Measurements from ENCODE around the gene MAP1LC3A.

DNA sequence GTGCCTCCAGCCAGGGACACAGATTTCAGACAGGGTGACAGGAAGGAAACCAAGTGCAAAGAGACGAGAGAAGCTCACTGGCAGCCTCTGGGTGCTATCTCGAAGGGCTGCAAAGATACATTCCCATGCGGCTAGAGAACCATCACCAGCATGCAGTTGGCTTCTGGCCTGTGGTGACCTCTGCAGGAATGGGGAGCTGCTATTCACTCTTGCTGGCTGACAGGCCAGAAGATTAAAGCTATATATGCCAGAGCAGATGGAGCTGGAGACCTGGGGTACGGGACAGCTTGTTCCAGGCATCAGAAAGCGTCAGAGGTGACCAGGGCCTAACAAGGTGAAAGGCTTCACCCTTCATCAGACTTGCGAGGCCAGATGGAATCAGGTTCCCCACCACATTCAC lies 20.0 kb downstream of the MAP1LC3A start:
- TF ChIP-seq CTCF (IDR thresholded peaks at IDR 0.05) (no peak), POLR2A (IDR thresholded peaks at IDR 0.05) (no peak)

Data from vagina (tissue), 2 donors.